ENCODE data around the gene PRKG1. TPM values are rescaled to one million over a fixed set of nuclear protein-coding genes. Genes with fewer than 3 reads are reported as not detected.
"Not testable (repeated sequence)": the region's sequence is repeated elsewhere in the genome, so short reads cannot be mapped to it uniquely, and the experiment has no call there.

The PRKG1 gene
- total RNA-seq, 1 experiment from 2014 or later: 1.0 TPM

- DNase-seq (ENCODE audit: extremely low read depth, low read depth): no peak
Observed at GRCh38 chr10:52119507-52119906, 1045.2 kb downstream of the PRKG1 start.

- DNase-seq (ENCODE audit: extremely low read depth, low read depth): no peak
Observed at GRCh38 chr10:52121688-52122087, 1047.4 kb downstream of the PRKG1 start.

GRCh38 chr10:52128056-52128683, 1053.9 kb downstream of the PRKG1 start:
- no peak for DNase-seq (ENCODE audit: extremely low read depth, low read depth)

DNA sequence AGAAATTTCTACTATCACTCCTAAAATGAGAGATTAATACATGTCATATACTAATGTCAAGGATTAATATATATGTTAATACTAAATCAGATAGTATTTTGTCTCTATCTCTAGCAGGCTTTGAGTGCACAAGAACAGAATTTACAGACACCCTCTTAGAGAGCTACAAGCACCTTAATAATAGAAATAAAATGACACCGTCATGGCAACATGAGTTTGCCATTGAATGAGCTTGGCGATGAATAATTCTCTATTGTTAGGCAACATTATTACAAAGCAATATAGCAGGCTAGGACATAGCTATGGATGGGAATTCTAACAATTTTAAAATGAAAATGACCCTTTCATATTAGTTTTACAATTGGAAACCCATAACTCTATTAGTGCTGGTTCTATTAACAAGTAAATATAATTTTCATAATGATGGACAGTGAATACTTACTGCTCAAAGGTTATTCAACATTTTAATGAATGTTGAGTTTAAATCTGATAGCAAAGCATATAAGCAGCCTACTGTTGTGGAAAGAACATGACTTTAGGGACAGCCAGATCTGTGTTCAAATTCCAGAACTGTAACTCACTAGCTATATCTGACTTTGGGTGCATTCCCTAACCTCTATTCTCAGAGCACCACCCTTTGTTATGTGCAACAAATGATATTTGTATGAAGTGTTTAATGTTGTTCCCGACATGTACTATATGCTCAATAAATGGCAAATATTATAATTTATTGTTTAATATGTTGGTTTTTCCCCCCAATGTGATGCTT, 1055.3 kb downstream of the PRKG1 start:
- DNase-seq (ENCODE audit: extremely low read depth, low read depth): no peak

DNA sequence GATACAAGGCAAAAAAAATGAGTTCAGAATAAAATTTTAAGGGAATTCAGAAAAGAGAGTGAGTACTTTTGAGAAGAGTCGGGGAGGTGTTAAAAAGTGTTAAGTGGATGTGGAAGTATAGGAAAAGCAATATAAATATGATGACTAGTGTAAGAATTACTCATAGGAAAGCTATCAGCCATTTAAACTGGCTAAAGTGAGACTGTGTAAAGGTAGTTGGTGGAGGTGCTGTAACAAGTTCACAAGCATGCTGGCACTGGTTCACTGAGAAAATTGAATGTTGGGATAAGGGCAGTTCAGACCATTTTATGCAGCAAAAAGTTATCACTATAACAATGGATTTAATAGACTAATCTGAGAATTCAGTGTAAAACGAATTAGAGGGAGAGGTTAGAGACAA, 1060.8 kb downstream of the PRKG1 start:
- DNase-seq (ENCODE audit: extremely low read depth, low read depth): no peak

DNA sequence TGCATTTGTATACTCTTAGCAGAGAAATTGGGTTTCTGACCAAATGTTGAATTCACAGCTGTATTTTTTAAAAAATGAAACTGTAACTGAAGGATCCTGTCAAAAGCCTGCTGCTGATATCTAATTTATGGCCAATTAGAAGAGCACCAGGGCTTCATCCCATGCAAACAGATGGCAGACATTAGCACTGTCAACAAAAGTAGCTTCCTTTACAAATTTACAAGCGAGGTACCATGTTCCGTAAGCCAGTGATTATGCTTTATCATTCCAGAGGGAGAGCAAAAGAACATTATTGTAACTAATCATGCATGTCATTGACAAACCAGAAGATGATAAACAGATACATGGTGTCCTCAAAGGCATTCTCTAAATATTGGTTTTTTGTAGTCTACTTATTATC, 1062.6 kb downstream of the PRKG1 start:
- DNase-seq (ENCODE audit: extremely low read depth, low read depth): no peak

GRCh38 chr10:52143338-52143737, 1069.1 kb downstream of the PRKG1 start:
- no peak for DNase-seq (ENCODE audit: extremely low read depth, low read depth)

DNA sequence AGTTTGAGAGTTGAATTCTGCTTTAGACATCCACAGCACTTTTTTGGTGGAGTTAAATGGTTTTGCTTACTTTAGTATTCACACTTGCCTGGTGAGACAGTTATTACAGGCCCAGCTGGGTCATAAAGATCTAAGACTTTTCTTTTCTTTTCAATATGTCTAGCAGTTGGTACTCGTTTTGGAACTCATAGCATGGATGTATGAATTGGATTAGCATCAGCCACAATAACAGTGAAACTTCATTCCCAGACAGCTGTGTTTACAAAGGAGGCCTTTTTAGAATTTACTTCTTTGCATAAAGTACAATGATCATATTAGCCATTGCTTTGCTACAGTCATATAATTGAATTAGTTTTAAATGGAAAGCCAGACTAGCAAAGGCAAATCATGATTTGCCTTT, 1071.3 kb downstream of the PRKG1 start:
- DNase-seq (ENCODE audit: extremely low read depth, low read depth): no peak

GRCh38 chr10:52146766-52147165, 1072.5 kb downstream of the PRKG1 start:
- DNase-seq (ENCODE audit: extremely low read depth, low read depth): no peak

- no peak for DNase-seq (ENCODE audit: extremely low read depth, low read depth)
Observed at GRCh38 chr10:52170776-52171175, 1096.5 kb downstream of the PRKG1 start.

DNA sequence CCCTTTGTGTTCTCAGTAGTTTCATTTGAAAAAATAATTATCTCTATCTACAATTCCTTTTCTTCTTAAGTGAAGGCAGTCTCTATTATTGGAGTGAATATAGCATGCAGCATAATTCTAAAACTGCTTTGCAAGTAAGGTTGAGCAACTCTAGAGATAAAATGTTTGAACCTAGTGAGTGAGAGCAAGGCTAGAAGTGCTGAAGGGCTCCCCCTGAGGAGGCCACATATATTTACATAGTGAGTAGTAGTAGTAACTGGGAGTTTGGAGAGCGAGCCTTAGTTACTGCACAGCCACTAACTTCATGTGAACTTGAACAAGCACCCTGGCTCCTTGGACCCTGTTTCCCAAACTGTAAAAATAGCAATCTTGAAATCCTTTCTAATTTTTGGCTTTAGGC, 1098.3 kb downstream of the PRKG1 start:
- DNase-seq (ENCODE audit: extremely low read depth, low read depth): no peak

GRCh38 chr10:52185256-52185655, 1111.0 kb downstream of the PRKG1 start:
- no peak for DNase-seq (ENCODE audit: extremely low read depth, low read depth)

GRCh38 chr10:52187521-52188258, 1113.4 kb downstream of the PRKG1 start:
- DNase-seq (ENCODE audit: extremely low read depth, low read depth): no peak

DNA sequence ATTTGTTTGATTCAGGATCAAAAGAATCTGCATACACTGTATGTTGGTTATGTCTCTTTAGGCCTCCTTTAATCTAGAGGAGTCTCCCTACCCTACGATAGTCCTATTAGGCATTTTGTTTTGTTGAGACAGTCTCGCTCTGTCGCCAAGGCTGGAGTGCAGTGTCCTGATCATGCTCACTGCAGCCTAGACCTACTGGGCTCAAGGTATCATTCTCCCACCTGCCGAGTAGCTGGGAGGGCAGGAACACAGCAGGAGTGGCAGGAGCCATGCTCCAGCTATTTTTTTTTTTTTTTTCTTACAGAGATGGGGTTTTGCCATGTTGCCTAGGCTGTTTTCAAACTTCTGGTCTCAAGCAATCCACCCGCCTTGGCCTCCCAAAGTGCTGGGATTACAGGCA, 1116.8 kb downstream of the PRKG1 start:
- no peak for DNase-seq (ENCODE audit: extremely low read depth, low read depth)

DNA sequence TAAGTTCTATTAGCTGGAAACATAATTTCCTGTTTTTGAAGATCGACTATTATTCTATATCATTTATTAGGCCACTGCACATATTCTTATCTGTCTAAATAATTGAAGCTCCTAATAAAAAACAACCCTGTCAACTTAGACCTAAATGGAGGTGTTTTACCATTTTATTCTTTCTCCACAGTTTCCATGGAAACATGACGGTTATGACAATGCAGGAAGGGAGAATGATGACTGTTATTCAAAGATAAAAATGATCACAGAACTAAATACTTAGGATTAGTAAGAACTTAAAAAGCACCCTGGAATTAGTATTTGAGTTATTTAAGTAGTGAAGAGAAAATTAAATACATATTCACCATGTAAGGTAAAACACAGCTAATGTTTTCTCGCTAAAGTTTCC, 1119.9 kb downstream of the PRKG1 start:
- no peak for DNase-seq (ENCODE audit: extremely low read depth, low read depth)

DNA sequence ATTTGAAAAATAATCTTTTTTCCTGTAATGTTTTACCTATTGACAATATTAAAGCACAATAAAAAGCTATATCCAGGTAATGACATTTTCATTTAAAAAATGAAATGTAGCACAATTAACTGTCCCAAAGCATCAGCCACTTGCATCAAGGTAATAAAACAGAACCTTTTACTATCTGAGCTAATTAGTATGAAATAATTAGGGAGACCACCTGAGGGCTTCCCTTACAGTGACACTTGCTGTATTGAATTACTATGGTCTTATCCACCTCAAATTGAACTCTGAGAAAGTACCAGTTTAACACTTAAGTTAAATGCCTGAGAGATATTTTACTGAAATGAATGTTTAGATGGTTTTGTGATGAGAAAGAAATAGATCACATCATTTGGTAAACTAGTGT, 1120.4 kb downstream of the PRKG1 start:
- no peak for DNase-seq (ENCODE audit: extremely low read depth, low read depth)

DNA sequence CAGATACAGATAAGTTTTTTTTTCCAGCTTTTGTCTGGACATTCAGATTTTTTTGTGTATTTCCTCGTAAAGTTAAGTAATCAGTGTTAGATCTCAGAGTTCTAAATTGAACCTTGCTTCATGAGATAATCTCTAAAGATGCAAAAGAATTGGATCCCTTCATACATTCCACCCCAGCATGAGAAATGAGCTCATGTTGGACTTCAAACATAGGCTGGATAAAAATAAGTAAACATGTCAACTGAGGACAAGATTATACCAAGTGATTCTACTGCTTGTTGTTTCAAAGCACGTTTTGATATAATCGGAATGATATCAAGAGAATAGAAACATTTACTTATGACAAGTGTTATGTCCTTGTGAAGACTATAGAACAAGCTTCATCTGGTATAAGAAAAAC, 1122.8 kb downstream of the PRKG1 start:
- DNase-seq (ENCODE audit: extremely low read depth, low read depth): no peak

DNA sequence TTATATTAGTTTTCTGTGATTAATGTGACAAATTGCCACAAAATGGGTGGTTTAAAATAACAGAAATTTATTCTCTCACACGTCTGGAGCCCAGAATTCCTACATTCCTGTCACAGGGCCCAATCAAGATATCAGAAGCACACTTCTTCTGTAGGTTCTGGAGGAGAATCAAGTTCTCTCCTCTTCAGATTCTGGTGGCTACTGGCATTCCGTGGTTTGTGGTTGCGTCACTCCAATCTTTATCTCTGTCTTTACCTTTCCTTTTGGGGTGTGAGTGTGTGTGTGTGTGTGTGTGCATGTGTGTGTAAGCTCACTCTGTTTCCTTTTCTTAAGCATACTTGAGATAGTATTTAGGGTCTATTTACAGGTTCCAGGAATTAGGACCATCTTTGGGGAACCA, 1124.3 kb downstream of the PRKG1 start:
- DNase-seq (ENCODE audit: extremely low read depth, low read depth): no peak

GRCh38 chr10:52204906-52205305, 1130.6 kb downstream of the PRKG1 start:
- not testable (repeated sequence) for DNase-seq (ENCODE audit: extremely low read depth, low read depth)

DNA sequence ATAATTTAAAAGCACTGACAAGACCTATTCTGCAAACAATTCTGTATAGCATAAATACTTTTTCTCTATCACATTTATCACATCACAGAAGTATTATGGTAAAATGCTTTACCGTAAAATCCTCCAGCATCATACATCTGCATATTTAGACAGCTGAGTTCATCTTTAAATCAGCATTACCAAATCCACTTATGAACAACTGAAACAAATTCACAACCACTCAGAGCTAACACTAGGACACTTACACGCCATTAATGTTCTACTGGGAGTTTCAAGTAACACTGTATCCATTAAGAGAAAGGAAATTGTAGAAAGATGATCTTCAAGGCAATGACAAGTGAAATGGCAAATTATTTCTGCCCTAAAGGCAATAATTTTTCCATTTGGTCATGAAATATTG, 1134.1 kb downstream of the PRKG1 start:
- no peak for DNase-seq (ENCODE audit: extremely low read depth, low read depth)

DNA sequence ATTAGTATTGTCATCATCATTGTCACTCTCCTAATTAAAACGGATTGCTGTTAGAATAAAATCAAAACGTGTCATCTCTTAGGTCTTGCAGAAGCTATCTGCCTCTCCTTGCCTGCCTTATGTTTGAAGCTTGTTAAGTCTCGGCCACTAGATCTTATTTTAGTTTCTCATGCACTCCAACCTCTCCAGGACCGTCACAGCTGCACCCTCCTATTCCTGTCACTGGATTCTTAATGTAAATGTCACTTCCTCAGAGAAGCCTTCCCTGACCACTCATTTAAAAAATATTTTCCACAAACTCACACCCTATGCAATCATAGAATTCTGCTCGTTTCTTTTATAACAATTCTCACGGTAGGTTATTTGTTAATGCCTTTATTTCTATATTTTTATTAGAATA, 1135.9 kb downstream of the PRKG1 start:
- DNase-seq (ENCODE audit: extremely low read depth, low read depth): no peak

- DNase-seq (ENCODE audit: extremely low read depth, low read depth): no peak
Observed at GRCh38 chr10:52212062-52212461, 1137.8 kb downstream of the PRKG1 start.

Measured in NCI-H460 (cell line).